GM19372 (cell line): Measurements from ENCODE around the gene WDR82.

Source experiments
- ATAC-seq: cut with Tn5 transposase; IDR thresholded peaks from one replicate; pipeline ENCODE4 v1.9.1; 2021; ENCODE audit warnings: mild to moderate bottlenecking, low read depth, moderate library complexity; ENCODE audit not compliant: unreplicated experiment

Gene WDR82

DNA sequence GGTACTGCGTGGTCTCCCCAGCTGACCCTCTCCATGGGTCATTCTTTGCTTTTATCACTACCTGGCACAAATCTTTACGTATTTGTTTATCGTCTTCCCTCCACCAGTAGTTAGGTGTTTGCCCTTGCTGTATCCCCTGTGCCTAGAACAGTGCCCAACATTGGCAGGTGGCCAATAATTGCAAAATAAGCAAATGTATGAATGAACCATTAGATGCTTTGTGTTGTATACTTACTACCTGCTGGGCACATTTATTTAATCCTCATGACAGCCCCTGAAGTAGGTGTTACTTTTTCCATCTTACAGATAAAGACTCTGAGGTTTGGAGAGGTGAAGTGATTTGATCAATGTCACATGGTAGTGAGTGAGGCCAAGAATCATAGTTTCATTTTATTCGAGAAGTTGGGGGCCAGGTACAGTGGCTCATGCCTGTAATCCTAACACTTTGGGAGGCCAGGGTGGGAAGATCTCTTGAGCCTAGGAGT, 37.5 kb downstream of the WDR82 start:
- no peak for ATAC-seq

DNA sequence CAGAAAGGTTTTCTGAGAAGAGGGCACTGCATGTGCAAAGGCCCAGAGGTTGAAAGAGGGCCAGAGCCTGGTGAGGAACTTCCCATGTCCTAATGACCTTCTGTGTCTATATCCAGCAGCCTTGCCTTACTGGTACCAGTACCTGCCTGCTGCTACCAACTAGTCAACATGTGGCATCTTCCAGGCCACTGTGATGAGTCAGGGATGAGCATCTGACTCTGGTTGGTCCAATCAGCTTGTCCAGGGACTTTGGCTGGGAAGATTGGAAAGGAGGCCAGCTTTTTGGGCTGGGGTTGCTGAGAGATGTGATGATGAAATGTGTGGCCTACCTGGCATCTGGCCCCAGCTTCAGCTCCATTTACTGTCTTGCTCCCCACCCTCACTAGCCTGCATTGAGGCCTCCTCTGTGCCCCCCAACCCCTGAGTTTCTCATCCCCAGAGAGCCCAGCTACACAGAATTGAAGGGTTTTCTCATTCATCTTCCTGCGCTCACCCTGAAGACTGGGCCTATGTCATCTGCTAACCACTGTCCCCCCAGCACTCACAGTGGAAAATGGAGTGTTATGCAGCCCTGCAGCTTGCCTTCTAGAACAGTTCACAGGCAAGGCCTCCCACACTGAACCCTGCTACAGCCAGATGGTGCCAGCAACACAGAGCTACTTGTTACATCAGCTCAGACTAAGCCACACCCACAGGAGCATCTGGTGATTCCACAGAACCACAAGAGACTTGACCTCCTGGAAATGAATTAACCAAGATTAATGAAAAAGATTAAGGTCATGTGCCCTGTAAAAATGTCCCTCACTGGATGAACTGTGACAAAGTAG, 38.2 kb downstream of the WDR82 start:
- no peak for ATAC-seq

DNA sequence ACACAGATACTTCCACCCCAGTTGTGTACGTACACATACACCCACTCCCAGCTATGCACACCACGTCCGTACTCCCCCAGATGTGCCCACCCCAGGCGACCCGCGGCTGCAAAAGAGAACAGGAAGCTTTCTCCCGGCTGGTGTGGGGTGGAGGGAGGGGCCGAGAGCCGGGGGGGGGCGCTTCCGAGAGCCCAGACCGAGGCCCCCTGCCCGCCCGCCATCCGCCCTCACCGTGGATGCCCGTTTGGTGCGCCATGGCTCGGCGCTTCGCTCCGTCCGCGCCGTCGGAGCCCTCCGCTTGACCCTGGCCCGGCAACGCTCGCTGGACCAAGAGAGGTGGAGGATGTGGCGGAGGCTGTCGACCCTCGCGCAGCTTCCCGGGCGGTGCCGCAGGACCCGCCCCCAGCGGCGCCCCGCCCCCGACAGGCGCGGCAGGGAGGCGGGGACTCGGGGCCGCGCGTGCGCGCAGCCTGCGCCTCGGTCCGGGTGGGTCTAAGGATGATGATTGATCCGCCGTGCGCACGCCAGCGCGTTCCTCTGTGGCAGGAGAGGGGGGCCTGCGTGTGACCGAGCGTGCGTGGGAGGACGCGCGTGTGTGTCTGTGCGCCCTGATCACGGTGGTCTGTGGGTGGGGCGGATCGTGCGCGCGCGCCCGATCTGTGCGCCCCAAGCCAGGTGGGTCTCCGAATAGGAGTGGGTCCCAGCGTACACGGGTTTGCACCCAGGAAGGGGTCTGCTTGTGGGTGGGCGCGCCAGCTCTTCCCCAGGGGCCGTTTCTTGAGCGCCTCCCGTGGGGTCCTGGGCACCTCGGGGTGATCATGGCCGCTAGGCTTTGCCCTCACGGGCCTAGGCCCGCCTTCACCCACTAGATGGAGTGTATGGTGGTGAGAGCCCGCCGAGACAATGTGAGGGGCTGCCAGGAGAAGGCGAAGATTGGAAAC, 39.4 kb downstream of the WDR82 start, which contains the start of gene TWF2:
TWF2 (minus strand) TSS at position 398 of the 941 bp plus-strand sequence; CDS start at position 256, 142 bp downstream.
- ATAC-seq = peak; percentile 73

DNA sequence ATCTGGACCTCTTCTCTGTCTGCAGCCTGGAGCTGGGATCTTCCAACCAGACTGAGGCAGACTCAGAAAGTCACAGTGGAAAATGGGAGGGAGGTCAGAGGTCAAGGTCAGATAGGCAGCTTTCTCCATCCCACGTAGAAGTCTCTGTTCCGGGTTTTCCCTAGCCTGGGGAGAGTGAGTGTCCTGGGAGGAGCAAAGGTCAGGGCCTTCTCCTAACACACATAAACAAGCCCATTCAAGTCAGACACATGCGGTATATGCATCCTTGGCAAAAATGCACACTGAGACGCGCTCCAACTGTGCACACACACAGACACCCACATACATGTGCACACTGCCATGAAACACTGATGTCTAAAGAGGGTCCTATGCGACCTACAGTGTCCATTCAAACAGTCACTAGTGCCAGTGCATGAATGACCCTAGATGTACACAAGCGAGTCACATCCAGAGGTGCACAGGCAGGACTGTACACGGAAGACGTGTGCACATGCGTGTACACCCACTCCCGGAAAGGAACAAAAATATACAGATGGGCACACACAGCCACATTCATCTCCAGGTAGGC, 40.2 kb downstream of the WDR82 start:
- no peak for ATAC-seq

DNA sequence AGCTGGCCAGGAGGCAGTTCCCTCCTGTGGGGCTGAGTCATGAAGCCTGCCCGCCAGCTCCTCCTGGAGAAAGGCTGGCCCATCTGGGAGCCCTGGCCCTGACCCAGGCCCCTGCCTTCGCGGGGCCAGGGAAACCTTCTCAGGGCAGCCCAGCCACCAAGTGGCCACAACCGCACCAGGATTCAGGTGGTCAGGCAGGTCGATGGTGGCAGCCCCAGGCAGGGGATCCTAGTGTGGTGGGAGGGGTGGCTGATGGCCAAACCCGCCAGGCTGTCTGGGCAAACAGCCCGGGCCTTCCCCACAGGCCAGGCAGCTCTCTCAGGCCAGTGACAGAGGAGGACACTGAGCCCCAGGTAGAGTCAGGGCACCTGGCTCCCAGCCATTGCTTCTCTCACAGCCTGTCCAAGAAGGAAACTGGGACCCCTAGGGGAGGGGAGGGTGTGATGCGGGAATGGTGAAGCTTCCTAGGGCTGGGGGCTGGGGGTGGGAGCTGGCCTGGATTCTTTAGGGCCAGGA, 40.7 kb downstream of the WDR82 start:
- ATAC-seq = no peak

DNA sequence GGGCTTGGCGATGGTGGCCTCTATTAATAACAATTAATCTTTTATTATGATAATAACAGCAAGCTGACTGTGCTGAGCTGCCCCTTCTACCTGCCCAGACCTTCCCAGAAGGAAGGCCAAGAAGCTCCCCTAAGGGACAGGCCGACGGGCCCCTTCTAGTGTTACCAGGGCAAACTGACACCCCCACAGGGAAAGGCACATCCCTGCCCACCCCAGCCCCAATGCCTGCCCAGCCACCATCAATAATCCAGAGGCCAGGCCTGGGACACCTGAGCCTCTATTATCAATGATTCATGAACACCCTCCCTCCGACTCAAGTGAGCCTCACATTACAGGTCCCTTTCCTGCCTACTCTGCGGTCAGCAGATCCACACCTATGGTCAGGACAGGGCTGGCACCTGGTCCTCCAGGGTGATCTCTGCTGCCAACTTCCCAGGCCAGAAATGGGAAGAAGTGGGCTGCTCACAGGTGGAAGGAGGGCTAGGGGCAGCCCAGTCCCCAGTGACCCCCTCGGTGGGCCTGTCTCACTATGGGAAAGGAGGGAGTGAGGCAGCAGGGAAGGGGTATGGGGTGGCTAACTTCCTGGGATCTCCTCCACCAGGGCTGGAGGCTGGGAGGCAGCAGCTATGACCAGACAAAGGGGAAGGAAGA, 41.3 kb downstream of the WDR82 start:
- ATAC-seq = no peak

DNA sequence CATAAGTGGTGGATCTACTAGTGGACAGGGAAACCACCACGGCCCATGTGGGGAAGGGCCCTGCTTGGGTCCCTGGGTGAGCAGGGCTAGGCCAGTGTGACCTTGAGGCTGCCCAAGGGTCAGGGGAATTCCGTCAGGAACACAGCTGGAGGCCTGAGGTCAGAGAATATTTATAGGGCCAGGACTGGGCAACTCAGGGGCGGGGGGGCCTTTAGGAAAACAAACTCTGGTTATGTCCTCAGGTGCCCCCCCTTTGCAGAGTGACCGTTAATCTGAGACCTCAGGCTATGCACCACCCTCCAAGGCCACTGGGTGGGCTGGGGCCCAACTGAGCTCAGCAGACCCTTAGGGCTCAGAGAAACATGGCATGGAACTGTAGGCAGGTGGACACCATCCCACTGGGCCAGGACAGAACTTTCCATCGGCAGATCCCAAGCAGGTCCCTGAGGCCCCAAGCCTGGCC, 42.0 kb downstream of the WDR82 start:
- ATAC-seq = no peak

DNA sequence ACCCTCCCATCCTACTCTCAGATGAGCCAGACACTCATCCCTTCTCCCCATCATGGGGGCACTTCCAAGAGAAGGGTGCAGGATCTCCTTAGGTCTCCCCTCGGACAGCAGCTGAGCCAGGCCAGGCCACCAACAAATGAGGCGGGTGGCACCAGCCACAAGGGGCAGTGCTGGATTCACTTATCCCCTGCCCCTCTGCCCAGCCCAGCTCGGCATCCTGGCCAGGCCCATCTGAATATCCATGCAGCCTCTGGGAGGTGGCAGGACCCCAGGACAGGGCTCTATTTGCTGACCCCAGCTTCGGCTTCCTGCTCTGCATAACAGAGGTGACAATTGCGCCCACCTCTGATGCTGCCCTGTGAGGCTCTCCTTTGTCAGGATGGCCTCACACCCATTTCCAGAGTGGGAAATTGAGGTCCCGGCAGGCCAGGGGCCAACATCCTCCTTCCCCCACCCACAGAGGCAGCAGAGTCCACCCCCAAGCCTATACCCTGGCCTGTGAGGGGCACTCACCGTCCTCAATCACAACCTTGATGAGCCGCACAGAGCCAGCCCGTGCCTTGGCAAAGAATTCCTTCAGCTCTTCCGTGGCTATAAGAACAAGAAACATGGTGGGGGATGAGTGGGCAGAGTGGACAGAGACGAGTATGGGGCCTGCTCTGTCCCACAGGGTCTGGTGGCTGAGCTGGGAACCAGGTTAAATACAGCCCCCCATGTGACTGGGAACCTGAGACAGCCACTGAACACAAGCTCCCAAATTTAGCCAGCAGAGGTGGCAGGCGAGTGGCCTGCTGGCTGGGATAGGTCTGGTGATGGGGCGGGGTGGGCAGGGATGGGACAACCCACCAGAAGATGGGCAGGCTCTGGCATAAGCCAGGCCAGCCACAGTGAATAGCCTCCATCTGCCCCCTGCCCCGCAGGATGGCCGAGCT, 43.7 kb downstream of the WDR82 start:
- ATAC-seq = no peak

DNA sequence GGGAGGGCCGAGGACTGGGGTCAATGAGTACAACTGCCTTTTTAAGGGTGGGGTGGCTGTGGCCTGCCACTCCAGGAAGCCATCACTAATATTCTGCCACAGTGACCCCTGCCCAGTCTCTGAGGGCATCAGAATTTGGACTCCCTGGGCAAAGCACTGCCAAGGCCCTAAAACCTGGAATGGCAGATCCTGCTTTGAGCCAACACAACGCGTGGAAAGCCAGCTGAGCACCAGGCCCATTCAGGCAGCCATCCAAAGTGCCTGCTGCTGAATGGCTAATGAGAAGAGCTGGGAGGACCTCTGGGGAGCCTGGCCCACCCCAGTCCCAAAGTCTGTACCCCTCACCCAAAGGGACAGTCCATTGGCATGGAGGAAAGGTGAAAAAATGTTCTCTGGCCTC, 44.5 kb downstream of the WDR82 start:
- no peak for ATAC-seq

DNA sequence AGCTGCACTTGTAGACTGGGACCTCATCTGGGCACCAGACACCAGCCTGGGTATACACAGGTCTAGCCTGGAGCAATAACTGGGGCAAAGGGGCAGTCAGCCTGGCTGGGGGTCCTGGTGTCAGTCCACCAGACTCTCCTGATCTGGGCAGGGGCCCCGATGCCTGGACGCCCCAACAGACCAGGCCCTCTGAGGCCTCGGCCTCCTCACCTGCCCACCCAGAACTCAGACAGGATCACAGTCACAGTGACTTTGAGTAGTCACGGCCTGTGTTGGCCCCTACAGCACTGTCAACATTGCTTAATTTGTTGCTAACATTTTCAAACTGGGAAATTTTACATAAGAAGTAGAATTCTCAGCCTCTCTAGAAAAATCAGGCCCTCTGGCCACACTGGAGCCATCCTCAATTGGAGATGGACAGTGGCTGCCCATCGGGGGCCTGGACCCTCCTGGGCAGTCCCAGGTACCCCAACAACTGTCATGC, 45.3 kb downstream of the WDR82 start:
- ATAC-seq = no peak

DNA sequence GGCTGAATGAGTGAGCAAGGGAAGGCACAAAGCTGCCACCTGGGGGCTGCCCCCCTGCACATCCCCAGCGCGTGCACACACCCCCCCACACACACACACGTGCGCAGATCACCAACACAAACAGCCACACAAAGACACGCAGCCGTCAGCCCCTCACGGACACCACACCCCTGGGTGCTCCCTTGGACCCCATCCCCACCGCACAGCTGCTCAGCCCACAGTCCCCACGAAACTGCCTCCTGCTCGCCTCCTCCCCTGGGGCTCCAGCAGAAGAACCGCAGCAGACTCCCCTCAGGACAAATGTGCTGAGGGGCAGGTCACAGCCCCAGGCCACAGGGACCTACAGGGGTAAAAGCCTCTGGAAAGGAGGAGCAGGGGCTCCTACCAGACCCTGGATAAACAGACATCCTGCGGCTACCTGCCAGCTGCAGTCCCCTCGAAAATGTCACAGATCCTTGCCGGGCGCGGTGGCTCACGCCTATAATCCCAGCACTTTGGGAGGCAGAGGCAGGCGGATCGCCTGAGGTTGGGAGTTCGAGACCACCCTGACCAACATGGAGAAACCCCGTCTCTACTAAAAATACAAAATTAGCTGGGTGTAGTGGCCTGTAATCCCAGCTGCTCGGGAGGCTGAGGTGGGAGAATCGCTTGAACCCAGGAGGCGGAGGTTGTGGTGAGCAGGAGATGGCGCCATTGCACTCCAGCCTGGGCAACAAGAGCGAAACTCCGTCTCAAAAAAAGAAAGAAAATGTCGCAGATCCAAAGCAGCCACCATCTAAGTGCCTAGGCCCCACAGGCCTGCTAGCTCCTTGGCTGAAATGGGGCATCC, 46.0 kb downstream of the WDR82 start:
- ATAC-seq = no peak

DNA sequence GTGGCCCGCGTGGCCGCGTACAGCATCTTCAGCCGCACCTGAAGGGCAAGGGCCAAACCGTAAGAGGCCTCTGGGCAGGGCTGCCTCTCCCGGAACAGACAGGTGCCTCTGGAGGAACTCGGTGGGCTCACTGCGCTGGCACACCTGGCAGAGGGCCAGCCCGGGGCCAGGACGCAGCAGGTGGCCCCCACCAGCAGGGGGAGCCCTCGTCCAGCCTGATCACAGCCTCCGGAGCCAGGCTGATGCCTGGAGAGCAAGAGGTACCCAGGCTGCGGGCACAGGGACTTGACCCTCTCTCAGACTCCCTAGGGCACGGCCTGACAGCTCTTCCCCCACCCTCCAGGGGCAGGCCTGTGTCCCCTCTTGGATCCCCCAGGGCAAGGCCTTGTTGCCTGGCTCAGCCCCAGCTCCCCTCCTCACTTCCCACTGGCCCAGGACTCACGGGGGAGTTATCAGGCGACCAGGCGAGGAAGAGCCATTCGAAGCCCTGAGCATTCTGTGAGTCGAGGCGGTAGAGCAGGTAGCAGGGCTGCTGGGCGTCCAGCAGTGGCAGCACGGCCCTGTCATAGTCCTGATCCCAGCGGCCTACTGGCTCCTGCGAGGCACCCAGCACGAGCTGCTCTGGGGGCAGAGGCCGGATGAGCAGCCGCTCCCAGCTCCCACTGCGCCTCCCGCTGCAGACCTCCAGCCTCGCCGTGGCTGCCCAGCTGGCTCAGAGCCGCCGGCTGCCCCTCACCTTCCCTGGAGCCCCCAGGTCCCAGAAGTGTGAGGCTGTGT, 46.8 kb downstream of the WDR82 start:
- ATAC-seq = no peak

DNA sequence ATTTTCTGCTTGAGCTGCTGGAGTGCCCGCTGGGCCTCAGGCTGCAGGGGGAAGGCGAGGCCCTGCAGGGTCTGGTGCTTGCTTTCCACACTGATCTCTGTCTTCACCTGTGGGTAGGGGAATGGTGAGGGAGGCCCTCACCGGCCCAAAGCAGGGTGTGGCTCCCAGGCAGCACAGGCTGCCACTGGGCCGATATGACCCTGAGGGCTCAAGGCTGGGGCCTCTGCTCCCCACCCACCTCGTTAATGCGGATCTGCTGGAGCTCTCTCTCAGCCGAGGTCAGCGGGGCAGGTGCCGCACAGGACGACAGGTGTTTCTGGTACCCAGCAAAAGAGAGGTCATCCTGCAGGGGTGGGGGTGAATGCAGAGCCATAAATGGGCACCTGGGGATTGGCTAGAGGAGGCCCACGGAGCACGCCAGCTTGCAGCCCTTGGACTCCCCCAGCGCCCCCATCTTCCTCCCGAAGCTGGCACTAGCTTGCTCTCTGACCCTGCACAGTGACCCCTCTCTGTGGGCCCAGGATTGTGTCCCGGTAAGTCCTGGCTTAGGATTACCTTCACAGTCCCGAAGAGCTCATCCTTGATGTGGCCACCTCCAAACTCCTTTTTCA, 47.5 kb downstream of the WDR82 start:
- ATAC-seq = no peak

DNA sequence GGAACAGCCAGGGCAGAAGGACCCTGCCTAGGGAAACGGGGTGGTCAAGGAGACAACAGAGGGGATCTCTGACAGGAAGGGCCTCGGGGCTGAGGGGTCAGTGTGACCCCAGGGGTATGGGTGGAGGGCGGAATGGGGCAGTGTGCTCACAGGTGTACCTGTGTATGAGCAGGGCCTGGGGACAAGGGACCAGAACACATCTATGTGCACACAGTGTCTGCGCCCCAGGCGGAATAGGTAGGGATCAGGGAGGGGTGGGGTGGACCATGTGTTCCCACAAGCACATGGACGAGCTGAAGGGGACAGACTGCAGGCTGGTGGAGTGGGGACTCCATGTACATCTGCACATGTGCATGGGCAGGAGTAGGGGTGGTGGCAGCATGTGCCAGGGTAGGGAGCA, 48.0 kb downstream of the WDR82 start:
- no peak for ATAC-seq

DNA sequence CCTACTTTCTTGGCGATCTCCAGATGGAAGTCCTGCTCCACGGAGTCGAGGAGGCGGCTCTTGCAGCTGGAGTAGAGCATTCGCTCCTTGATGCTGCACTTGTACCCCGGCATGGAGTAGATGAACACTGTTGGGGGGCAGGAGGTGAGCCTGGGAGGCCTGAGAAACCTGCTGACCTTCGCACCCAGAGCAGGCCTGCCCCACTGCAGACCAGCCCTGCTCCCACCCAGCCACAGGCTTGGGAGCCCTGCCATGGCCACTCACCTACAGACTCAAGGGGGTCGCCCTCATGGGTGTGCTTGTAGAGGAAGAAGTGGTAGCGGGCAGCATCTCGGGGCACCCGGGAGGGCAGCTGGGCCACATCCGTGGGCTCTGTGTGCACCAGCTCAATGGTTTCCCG, 48.8 kb downstream of the WDR82 start:
- ATAC-seq = no peak

DNA sequence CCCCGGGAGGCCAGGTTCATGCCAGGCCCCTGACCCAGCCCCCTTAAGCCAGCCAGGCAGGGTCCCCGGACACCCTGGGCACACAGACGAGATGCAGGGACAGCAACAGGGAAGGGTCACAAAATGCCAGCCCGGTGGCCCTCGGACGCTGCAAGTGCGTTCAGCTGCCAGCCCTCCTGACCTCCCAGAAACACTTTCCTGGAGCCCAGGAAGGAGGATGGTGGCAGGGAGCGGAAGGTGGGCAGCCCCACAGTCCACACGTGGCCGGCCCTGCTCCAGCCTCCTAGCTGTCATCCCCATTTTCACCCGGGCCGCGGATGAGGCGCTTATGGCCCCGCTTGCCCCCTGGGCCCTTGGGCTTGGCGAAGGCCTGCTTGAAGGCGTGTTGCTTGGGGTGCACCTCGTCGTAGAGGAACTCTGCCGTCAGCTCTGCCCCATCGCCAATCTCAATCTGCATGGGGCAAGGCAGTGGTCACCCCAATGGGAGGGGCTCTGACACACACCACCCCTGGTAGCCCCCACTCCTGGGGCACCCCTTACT, 49.6 kb downstream of the WDR82 start:
- no peak for ATAC-seq

DNA sequence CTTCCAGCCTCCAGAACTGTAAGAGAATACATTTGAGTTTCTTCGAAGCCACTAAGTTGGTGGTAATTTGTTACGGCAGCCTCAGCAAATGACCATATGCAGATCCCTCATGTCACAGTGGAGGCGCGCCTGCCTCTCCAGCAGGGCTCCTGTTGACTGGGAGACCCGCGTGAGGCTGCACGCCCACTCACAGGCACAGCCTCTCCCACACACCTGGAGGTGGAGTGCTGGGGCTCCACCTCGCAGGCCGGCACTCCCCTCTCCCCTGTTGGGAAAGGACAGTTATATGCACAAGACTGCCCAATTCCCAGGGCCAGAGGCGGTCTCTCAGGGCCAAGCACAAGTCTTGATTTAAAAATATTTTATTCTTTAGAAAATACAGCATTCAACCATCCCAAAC, 50.2 kb downstream of the WDR82 start:
- no peak for ATAC-seq
